C4-2B (cell line): Measurements from ENCODE around the gene LRRC4.

Experiments
- CTCF ChIP-seq: fragments of 450-650 bp; conservative IDR thresholded peaks from 2 replicates; pipeline ENCODE4 v1.5.1; 2017; ENCODE audit warnings: mild to moderate bottlenecking
- ZFX ChIP-seq: fragments of 450-650 bp; IDR thresholded peaks from 2 replicates; pipeline ENCODE4 v1.6.1; 2017

GRCh38 chr7:128024151-128024550 is 7.1 kb downstream of the LRRC4 start:
- no peak for TF ChIP-seq CTCF
- TF ChIP-seq ZFX: no peak
